ENCODE data around the gene MC1R.
"Not testable (repeated sequence)": the region's sequence is repeated elsewhere in the genome, so short reads cannot be mapped to it uniquely, and the experiment has no call there.

Gene MC1R

GRCh38 chr16:89964201-89964600, 45.5 kb downstream of the MC1R start:
- no peak for DNase-seq

- no peak for DNase-seq
Measured at GRCh38 chr16:89965447-89966225, 47.0 kb downstream of the MC1R start.

DNA sequence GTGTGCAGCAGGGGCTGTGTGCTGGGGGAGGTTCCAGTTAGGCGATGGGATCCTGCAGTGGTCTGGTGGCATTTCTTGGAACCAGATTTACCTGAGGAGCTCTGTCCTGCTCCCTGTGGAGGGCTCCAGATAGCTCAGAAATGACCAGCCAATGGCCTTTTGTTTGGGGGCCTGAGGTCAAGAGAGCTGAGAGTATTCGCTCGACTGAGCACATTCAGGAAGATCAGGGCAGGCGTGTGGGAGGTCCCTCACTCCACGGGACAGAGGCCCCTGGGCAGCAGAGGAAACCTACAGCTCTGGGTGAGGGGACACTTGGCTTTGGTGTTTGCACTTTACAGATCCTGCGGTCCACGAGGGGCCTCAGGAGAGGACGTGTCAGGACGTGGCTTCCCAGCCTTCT, 48.1 kb downstream of the MC1R start:
- no peak for DNase-seq

GRCh38 chr16:89967436-89967835, 48.8 kb downstream of the MC1R start:
- DNase-seq: not testable (repeated sequence)

GRCh38 chr16:89968074-89968473, 49.4 kb downstream of the MC1R start:
- DNase-seq: not testable (repeated sequence)

GRCh38 chr16:89969741-89970410, 51.2 kb downstream of the MC1R start:
- DNase-seq: no peak

Data from activated CD4-positive, alpha-beta T cell treated with anti-CD3 and anti-CD28 coated beads, Interleukin-2, amount 50 U/mL, for 1 hour (primary cell).